ENCODE measurements around the gene GCKR. TPM values are rescaled to one million over a fixed set of nuclear protein-coding genes. Genes with fewer than 3 reads are reported as not detected.

The GCKR gene
- total RNA-seq, 3 donors from 2014 or later, result not detected

DNA sequence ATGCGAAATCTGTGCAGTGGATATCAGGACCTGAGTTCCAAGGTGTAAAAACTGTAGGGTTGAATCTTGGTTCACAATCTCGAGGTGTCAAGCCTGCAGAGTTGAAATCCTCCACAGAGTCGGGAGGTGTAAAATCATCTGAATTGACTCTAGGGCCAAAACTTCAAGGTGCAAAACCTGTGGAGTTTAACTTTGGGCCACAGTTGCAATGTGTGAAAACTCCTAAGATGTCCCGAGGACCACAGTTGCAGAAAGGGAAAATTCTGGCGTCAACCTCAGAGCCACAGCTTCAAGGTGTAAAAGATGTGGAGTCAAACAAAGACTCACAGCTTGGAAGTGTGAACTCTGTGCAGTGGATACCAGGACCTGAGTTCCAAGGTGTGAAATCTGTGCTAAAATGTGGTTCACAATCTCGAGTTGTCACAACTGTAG lies 76.4 kb downstream of the GCKR start:
- no peaks in the 10 kb centered on the region for H3K36me3 Mint-ChIP-seq (ENCODE audit: insufficient read depth)
- no peak for DNase-seq
- H3K27me3 Mint-ChIP-seq (ENCODE audit: low read depth), result peaks cover 12% of the 10 kb centered on the region
- no peak overlapping the region for H3K4me3 Mint-ChIP-seq
- H3K4me1 Mint-ChIP-seq (ENCODE audit: low read depth), result peaks cover 2% of the 10 kb centered on the region
- ATAC-seq, result peak in 1 of 2 donors; percentile 43
- H3K9me3 Mint-ChIP-seq, result peaks cover 14% of the 10 kb centered on the region

Other genes starting within 250 kb of the GCKR start
- gene SLC30A3, start 233.8 kb upstream of the GCKR start, total RNA-seq, result under 1 TPM; 0.15 to 0.43 (median 0.18) TPM
- not detected for gene DNAJC5G, start 221.4 kb upstream of the GCKR start, total RNA-seq
- under 1 TPM; 0.21 to 0.40 (median 0.22) TPM for gene TRIM54, start 214.4 kb upstream of the GCKR start, total RNA-seq
- 1 to 10 TPM in 1 of 3 donors, under 1 TPM in 2; 0.71 to 1.1 (median 0.78) TPM for gene UCN, start 188.4 kb upstream of the GCKR start, total RNA-seq
- gene MPV17, start 173.7 kb upstream of the GCKR start, total RNA-seq, result 10 to 100 TPM; 84.6 to 89.4 (median 87.5) TPM
- 100 to 1,000 TPM; 102 to 110 (median 107) TPM for gene GTF3C2, start 140.1 kb upstream of the GCKR start, total RNA-seq
- 10 to 100 TPM; 63.4 to 69.8 (median 65.0) TPM for gene EIF2B4, start 126.5 kb upstream of the GCKR start, total RNA-seq
- gene SNX17, start 126.2 kb upstream of the GCKR start, total RNA-seq, result 100 to 1,000 TPM; 117 to 125 (median 123) TPM
- gene ZNF513, start 116.1 kb upstream of the GCKR start, total RNA-seq, result 10 to 100 TPM in 2 of 3 donors, 1 to 10 TPM in 1; 8.4 to 11.0 (median 10.4) TPM
- 100 to 1,000 TPM; 177 to 208 (median 186) TPM for gene PPM1G, start 87.2 kb upstream of the GCKR start, total RNA-seq
- gene NRBP1, start 68.2 kb upstream of the GCKR start, total RNA-seq, result 100 to 1,000 TPM in 1 of 3 donors, 10 to 100 TPM in 2; 99.0 to 103 (median 99.4) TPM
- gene KRTCAP3, start 54.5 kb upstream of the GCKR start, total RNA-seq, result 1 to 10 TPM; 4.8 to 5.4 (median 5.2) TPM
- gene IFT172, start 7.1 kb upstream of the GCKR start, total RNA-seq, result 1 to 10 TPM; 5.2 to 7.5 (median 6.7) TPM
- under 1 TPM in 1 of 3 donors, not detected in 2; 0.11 TPM for gene FNDC4, start 1.6 kb upstream of the GCKR start, total RNA-seq
- gene ZNF512, start 86.2 kb downstream of the GCKR start, total RNA-seq, result 10 to 100 TPM; 13.6 to 16.6 (median 16.4) TPM
- gene CCDC121, start 132.2 kb downstream of the GCKR start, total RNA-seq, result under 1 TPM; 0.11 to 0.27 (median 0.25) TPM
- 10 to 100 TPM; 66.5 to 76.6 (median 69.4) TPM for gene GPN1, start 132.2 kb downstream of the GCKR start, total RNA-seq
- 10 to 100 TPM; 23.6 to 31.4 (median 28.1) TPM for gene SUPT7L, start 166.8 kb downstream of the GCKR start, total RNA-seq
- 10 to 100 TPM; 32.7 to 37.5 (median 32.7) TPM for gene SLC4A1AP, start 167.1 kb downstream of the GCKR start, total RNA-seq